Liver (tissue), 9 donors: Measurements from ENCODE around the gene FGFR4. TPM values are rescaled to one million over a fixed set of nuclear protein-coding genes. Genes with fewer than 3 reads are reported as not detected.

Experiments
- DNase-seq: peaks from one replicate; pipeline ENCODE4 v3.0.0-alpha.2; 2017; ENCODE audit warnings: low spot score
- H3K27ac ChIP-seq, 2 donors: one replicate each; pipeline ENCODE4 v1.7.0; 2013; ENCODE audit warnings: inconsistent platforms in 2 of 2, low read length in 2 of 2, control low read depth in 1 of 2, low read depth in 1 of 2, mild to moderate bottlenecking in 1 of 2
- H3K27me3 ChIP-seq, 4 donors: one replicate each; pipeline versions ENCODE4 v1.6.1 to v1.7.0; 2013; ENCODE audit warnings: low read length in 3 of 4, inconsistent platforms in 1 of 4, mild to moderate bottlenecking in 1 of 4, moderate library complexity in 1 of 4; ENCODE audit not compliant: control insufficient read depth in 4 of 4, insufficient read depth in 4 of 4
- H3K36me3 ChIP-seq, 4 donors: one replicate each; pipeline versions ENCODE4 v1.6.1 to v1.7.0; 2013; ENCODE audit warnings: low read length in 3 of 4, mild to moderate bottlenecking in 3 of 4, low read depth in 1 of 4, moderate library complexity in 1 of 4; ENCODE audit not compliant: control insufficient read depth in 4 of 4, insufficient read depth in 3 of 4
- H3K4me1 ChIP-seq, 4 donors: one replicate each; pipeline versions ENCODE4 v1.6.1 to v1.7.0; 2013; ENCODE audit warnings: low read length in 3 of 4, mild to moderate bottlenecking in 3 of 4, moderate library complexity in 1 of 4; ENCODE audit not compliant: control insufficient read depth in 4 of 4, insufficient read depth in 4 of 4
- H3K4me3 ChIP-seq, 3 donors: one replicate each; pipeline versions ENCODE4 v1.6.1 to v1.7.0; 2013; ENCODE audit warnings: low read length in 3 of 3, control low read depth in 1 of 3, low read depth in 1 of 3, mild to moderate bottlenecking in 1 of 3
- H3K9ac ChIP-seq, 2 donors: one replicate each; pipeline ENCODE4 v1.7.0; 2013; ENCODE audit warnings: low read length in 2 of 2, mild to moderate bottlenecking in 2 of 2, moderate library complexity in 2 of 2, control low read depth in 1 of 2, low read depth in 1 of 2
- H3K9me3 ChIP-seq, 4 donors: one replicate each; pipeline versions ENCODE4 v1.6.1 to v1.7.0; 2013; ENCODE audit warnings: low read length in 3 of 4; ENCODE audit not compliant: control insufficient read depth in 4 of 4
- ATF3 ChIP-seq: IDR thresholded peaks from 2 replicates; pipeline ENCODE4 v1.6.1; 2016; ENCODE audit warnings: antibody characterized with exemption
- CTCF ChIP-seq: fragments of 150-350 bp; IDR thresholded peaks from 2 replicates; pipeline ENCODE4 v1.5.1; 2017; ENCODE audit warnings: improper control_type of control experiment, low read depth, low read length; ENCODE audit not compliant: missing input control
- EGR1 ChIP-seq, 2 donors: IDR thresholded peaks; 2 replicates each; pipeline ENCODE4 v1.6.1; 2016 to 2018; ENCODE audit warnings: antibody characterized with exemption in 2 of 2, low read depth in 2 of 2
- FOXA1 ChIP-seq: IDR thresholded peaks from 2 replicates; pipeline ENCODE4 v1.6.1; 2016; ENCODE audit warnings: antibody characterized with exemption
- GABPA ChIP-seq, 2 donors: IDR thresholded peaks in 1 of 2; conservative IDR thresholded peaks in 1 of 2; 2 replicates each; pipeline ENCODE4 v1.6.1; 2016; ENCODE audit warnings: antibody characterized with exemption in 2 of 2, mild to moderate bottlenecking in 1 of 2, moderate library complexity in 1 of 2
- HNF4A ChIP-seq, 2 donors: conservative IDR thresholded peaks; 2 replicates each; pipeline ENCODE4 v1.6.1; 2016; ENCODE audit warnings: antibody characterized with exemption in 2 of 2, mild to moderate bottlenecking in 2 of 2
- HNF4G ChIP-seq: IDR thresholded peaks from 2 replicates; pipeline ENCODE4 v1.6.1; 2016; ENCODE audit warnings: antibody characterized with exemption
- JUND ChIP-seq, 2 donors: IDR thresholded peaks; 2 replicates each; pipeline ENCODE4 v1.6.1; 2016; ENCODE audit warnings: antibody characterized with exemption in 2 of 2
- MAX ChIP-seq: IDR thresholded peaks from 2 replicates; pipeline ENCODE4 v1.6.1; 2016; ENCODE audit warnings: antibody characterized with exemption
- NR2F2 ChIP-seq: IDR thresholded peaks from 2 replicates; pipeline ENCODE4 v1.6.1; 2016; ENCODE audit warnings: antibody characterized with exemption
- RAD21 ChIP-seq, 2 donors: IDR thresholded peaks; 2 replicates each; pipeline ENCODE4 v1.6.1; 2016; ENCODE audit warnings: antibody characterized with exemption in 2 of 2, mild to moderate bottlenecking in 2 of 2
- REST ChIP-seq: IDR thresholded peaks from 2 replicates; pipeline ENCODE4 v1.6.1; 2016; ENCODE audit warnings: antibody characterized with exemption, mild to moderate bottlenecking
- RXRA ChIP-seq, 2 donors: IDR thresholded peaks; 2 replicates each; pipeline ENCODE4 v1.6.1; 2017 to 2018; ENCODE audit warnings: antibody characterized with exemption in 2 of 2, mild to moderate bottlenecking in 1 of 2
- SP1 ChIP-seq: IDR thresholded peaks from 2 replicates; pipeline ENCODE4 v1.6.1; 2018; ENCODE audit warnings: antibody characterized with exemption, mild to moderate bottlenecking
- TAF1 ChIP-seq: conservative IDR thresholded peaks from 2 replicates; pipeline ENCODE4 v1.6.1; 2016; ENCODE audit warnings: antibody characterized with exemption, mild to moderate bottlenecking
- YY1 ChIP-seq: IDR thresholded peaks from 2 replicates; pipeline ENCODE4 v1.6.1; 2016; ENCODE audit warnings: antibody characterized with exemption, mild to moderate bottlenecking
- ZBTB33 ChIP-seq: IDR thresholded peaks from 2 replicates; pipeline ENCODE4 v1.6.1; 2016; ENCODE audit warnings: antibody characterized with exemption
- WGBS: extraction: QIAGEN DNeasy Blood & Tissue Kit; methylation state at CpG from one replicate; pipeline ENCODE4 v1.1.7; 2013; 5-methylcytosine and 5-hydroxymethylcytosine counted together
- polyA plus RNA-seq, 2 donors: library from polyadenylated mRNA; stranded (reverse) in 1 of 2; unstranded in 1 of 2; fragments of 200-250 nt in 1 of 2; fragments of >200 nt in 1 of 2; fragmentation: Nextera tagmentation in 1 of 2; extraction: Ambion mirVana in 1 of 2; gene quantifications; one replicate each; pipeline versions ENCODE4 v1.2.1 to v1.2.3, GENCODE V29; 2013 to 2015
- total RNA-seq, 2 donors: library from RNA; depleted of rRNA; stranded (reverse); fragments of >200 nt; gene quantifications; one replicate each; pipeline ENCODE4 v1.2.3, GENCODE V29; 2014
- donor health status: healthy.
- donor health status: healthy.
- donor health status: healthy.
- donor health status: healthy.
- donor health status: healthy.

FGFR4 gene
- total and polyA plus RNA-seq, 4 donors: 42.3 to 72.6 (median 56.3) TPM

- H3K4me1 ChIP-seq: peaks cover 7 to 12% (median 8%) of the 10 kb centered on the region in 4 donors
- no peaks in the 10 kb centered on the region for H3K27me3 ChIP-seq
- 80% methylated on average over 4 of the region's 4 CpGs for WGBS
- no peaks in the 10 kb centered on the region for H3K36me3 ChIP-seq
- no peaks in the 10 kb centered on the region for H3K9me3 ChIP-seq
- TF ChIP-seq GABPA (IDR thresholded peaks at IDR 0.05 in 1 of 2, conservative IDR thresholded peaks at IDR 0.05 in 1 of 2): no peak
- no peak for TF ChIP-seq RXRA (IDR thresholded peaks at IDR 0.05)
- TF ChIP-seq YY1: no peak
- no peak for TF ChIP-seq RAD21 (IDR thresholded peaks at IDR 0.05)
- TF ChIP-seq ATF3: no peak
- TF ChIP-seq CTCF: no peak
- TF ChIP-seq FOXA1: no peak
- no peak for TF ChIP-seq TAF1
- no peak for TF ChIP-seq HNF4G
- TF ChIP-seq REST: no peak
- no peak for TF ChIP-seq EGR1 (IDR thresholded peaks at IDR 0.05; ENCODE audit: low read depth in 2 of 2)
- no peak for TF ChIP-seq SP1
- DNase-seq: no peak
- no peak overlapping the region for H3K4me3 ChIP-seq
- H3K9ac ChIP-seq: no peak overlapping the region
- no peak overlapping the region for H3K27ac ChIP-seq
Observed at GRCh38 chr5:177083357-177083756, 3.4 kb upstream of the FGFR4 start.

- Histone ChIP-seq H3K9me3 (no peaks in the 10 kb centered on the region), H3K27ac (no peak overlapping the region), H3K27me3 (no peaks in the 10 kb centered on the region), H3K4me1 (peaks cover 8 to 21% (median 16%) of the 10 kb centered on the region in 4 donors), H3K9ac (no peak overlapping the region), H3K4me3 (no peak overlapping the region), H3K36me3 (no peaks in the 10 kb centered on the region)
- 80% methylated on average over 4 of the region's 4 CpGs for WGBS
- no peak for DNase-seq
- TF ChIP-seq ATF3: no peak
- no peak for TF ChIP-seq CTCF
- no peak for TF ChIP-seq EGR1 (IDR thresholded peaks at IDR 0.05; ENCODE audit: low read depth in 2 of 2)
- no peak for TF ChIP-seq HNF4G
- TF ChIP-seq NR2F2: no peak
- TF ChIP-seq FOXA1: no peak
- no peak for TF ChIP-seq TAF1
- no peak for TF ChIP-seq YY1
- TF ChIP-seq ZBTB33: no peak
- TF ChIP-seq MAX: no peak
- TF ChIP-seq REST: no peak
- TF ChIP-seq JUND (IDR thresholded peaks at IDR 0.05): no peak
- TF ChIP-seq RAD21 (IDR thresholded peaks at IDR 0.05): no peak
- no peak for TF ChIP-seq GABPA (IDR thresholded peaks at IDR 0.05 in 1 of 2, conservative IDR thresholded peaks at IDR 0.05 in 1 of 2)
- TF ChIP-seq RXRA (IDR thresholded peaks at IDR 0.05): no peak
- TF ChIP-seq HNF4A (conservative IDR thresholded peaks at IDR 0.05): no peak
Observed at GRCh38 chr5:177084175-177084574, 2.5 kb upstream of the FGFR4 start.
